ENCODE data around the gene BLTP1.

Gene BLTP1

GRCh38 chr4:122170775-122171174 lies 18.6 kb downstream of the BLTP1 start:
- DNase-seq, result no peak

GRCh38 chr4:122171323-122171722 lies 19.2 kb downstream of the BLTP1 start:
- no peak for DNase-seq

GRCh38 chr4:122172266-122172665 lies 20.1 kb downstream of the BLTP1 start:
- DNase-seq, result no peak

GRCh38 chr4:122178961-122179360 lies 26.8 kb downstream of the BLTP1 start:
- no peak for DNase-seq

- DNase-seq, result no peak
Measured at GRCh38 chr4:122195718-122196117, 43.6 kb downstream of the BLTP1 start.

All from AML-193 (cell line).